HG02763 (cell line): Measurements from ENCODE around the gene QSOX2.

Source experiments
- ATAC-seq: cut with Tn5 transposase; IDR thresholded peaks from one replicate; pipeline ENCODE4 v1.9.1; 2021; ENCODE audit warnings: mild to moderate bottlenecking, moderate library complexity; ENCODE audit not compliant: unreplicated experiment

The QSOX2 gene

GRCh38 chr9:136223871-136224640, 21.6 kb downstream of the QSOX2 start:
- ATAC-seq: no peak

- ATAC-seq: no peak
These were observed 22.7 kb downstream of the QSOX2 start for GRCh38 chr9:136222906-136223285.

GRCh38 chr9:136222166-136222905, 23.3 kb downstream of the QSOX2 start:
- ATAC-seq: no peak

GRCh38 chr9:136220017-136220729, 25.4 kb downstream of the QSOX2 start:
- no peak for ATAC-seq

- no peak for ATAC-seq
These were observed 26.3 kb downstream of the QSOX2 start for GRCh38 chr9:136219276-136219675.

- no peak for ATAC-seq
These were observed 26.9 kb downstream of the QSOX2 start for GRCh38 chr9:136218673-136219072.

- ATAC-seq: no peak
These were observed 27.3 kb downstream of the QSOX2 start for GRCh38 chr9:136218271-136218670.

GRCh38 chr9:136216541-136217244, 28.9 kb downstream of the QSOX2 start:
- ATAC-seq: no peak

- ATAC-seq: no peak
These were observed 31.9 kb downstream of the QSOX2 start for GRCh38 chr9:136213733-136214132.

- ATAC-seq: no peak
These were observed 33.2 kb downstream of the QSOX2 start for GRCh38 chr9:136212345-136212950.

GRCh38 chr9:136211441-136212344, 33.9 kb downstream of the QSOX2 start:
- no peak for ATAC-seq

- ATAC-seq: no peak
These were observed 34.6 kb downstream of the QSOX2 start for GRCh38 chr9:136211006-136211405.

- no peak for ATAC-seq
These were observed 35.3 kb downstream of the QSOX2 start for GRCh38 chr9:136210276-136210675.

- no peak for ATAC-seq
These were observed 35.8 kb downstream of the QSOX2 start for GRCh38 chr9:136209786-136210185.

GRCh38 chr9:136209232-136209631, 36.4 kb downstream of the QSOX2 start:
- no peak for ATAC-seq

- no peak for ATAC-seq
These were observed 36.9 kb downstream of the QSOX2 start for GRCh38 chr9:136208675-136209074.

GRCh38 chr9:136207616-136208015, 38.0 kb downstream of the QSOX2 start:
- ATAC-seq: no peak

GRCh38 chr9:136206602-136207275, 38.9 kb downstream of the QSOX2 start:
- no peak for ATAC-seq

GRCh38 chr9:136205707-136205992, 40.0 kb downstream of the QSOX2 start:
- no peak for ATAC-seq
